NCI-H1417 (cell line): ENCODE measurements around the gene SINHCAF.
"Not testable (repeated sequence)": the region's sequence is repeated elsewhere in the genome, so short reads cannot be mapped to it uniquely, and the experiment has no call there.

Experiments used
- DNase-seq, 3 experiments: peaks; one replicate each; lab custom pipeline; 2025; lab: John Stamatoyannopoulos, UW

SINHCAF gene

GRCh38 chr12:31325877-31326631 lies at the start of gene SINHCAF:
Gene SINHCAF, minus strand, starts transcription at chr12:31326150. Its CDS starts 27,946 bp downstream, at chr12:31298204.
- DNase-seq = peak; percentile 100

- DNase-seq = not testable (repeated sequence)
Observed at GRCh38 chr12:31375422-31375821, 49.5 kb upstream of the SINHCAF start.

- no peak for DNase-seq
Observed at GRCh38 chr12:31371256-31371620, 45.3 kb upstream of the SINHCAF start.

GRCh38 chr12:31370531-31371255 lies 44.7 kb upstream of the SINHCAF start:
- peak in 1 of 3 experiments; percentile 21 for DNase-seq

- DNase-seq = peak in 1 of 3 experiments; percentile 54
Observed at GRCh38 chr12:31369712-31370521, 44.0 kb upstream of the SINHCAF start.

GRCh38 chr12:31368666-31369361 lies 42.9 kb upstream of the SINHCAF start:
- DNase-seq = peak in 1 of 3 experiments; percentile 66

- DNase-seq = no peak
Observed at GRCh38 chr12:31366104-31366621, 40.2 kb upstream of the SINHCAF start.

GRCh38 chr12:31363831-31364230 lies 37.9 kb upstream of the SINHCAF start:
- no peak for DNase-seq

- DNase-seq = peak in 1 of 3 experiments; percentile 37
Observed at GRCh38 chr12:31363416-31363809, 37.5 kb upstream of the SINHCAF start.

- peak; percentile 43 to 89 (median 79) for DNase-seq
Observed at GRCh38 chr12:31362759-31363415, 36.9 kb upstream of the SINHCAF start.

GRCh38 chr12:31362115-31362758 lies 36.3 kb upstream of the SINHCAF start:
- DNase-seq = peak; percentile 75 to 94 (median 83)

GRCh38 chr12:31361730-31362114 lies 35.8 kb upstream of the SINHCAF start:
- no peak for DNase-seq

- no peak for DNase-seq
Observed at GRCh38 chr12:31355747-31356107, 29.8 kb upstream of the SINHCAF start.

- DNase-seq = peak; percentile 67 to 98 (median 89)
Observed at GRCh38 chr12:31353750-31354708, 28.1 kb upstream of the SINHCAF start.

- DNase-seq = no peak
Observed at GRCh38 chr12:31346267-31346666, 20.3 kb upstream of the SINHCAF start.

- no peak for DNase-seq
Observed at GRCh38 chr12:31343139-31343538, 17.2 kb upstream of the SINHCAF start.

- peak in 1 of 3 experiments; percentile 57 for DNase-seq
Observed at GRCh38 chr12:31342286-31342685, 16.3 kb upstream of the SINHCAF start.

- DNase-seq = no peak
Observed at GRCh38 chr12:31339831-31340622, 14.1 kb upstream of the SINHCAF start.

- DNase-seq = no peak
Observed at GRCh38 chr12:31337952-31338351, 12.0 kb upstream of the SINHCAF start.
